Ishikawa (cell line): ENCODE data around the gene TSGA10IP.

Experiments
- CEBPB ChIP-seq: IDR thresholded peaks from 2 replicates; pipeline ENCODE4 v1.6.1; 2012
- TAF1 ChIP-seq: IDR thresholded peaks from 2 replicates; pipeline ENCODE4 v1.6.1; 2012; ENCODE audit warnings: low read depth, mild to moderate bottlenecking

- no peak for TF ChIP-seq TAF1
- TF ChIP-seq CEBPB, result no peak
These were observed 46.5 kb upstream of the TSGA10IP start for GRCh38 chr11:65898656-65899355.
